Subcutaneous adipose tissue (tissue), 4 donors: Measurements from ENCODE around the gene TNFAIP2. TPM values are rescaled to one million over a fixed set of nuclear protein-coding genes. Genes with fewer than 3 reads are reported as not detected.

Experiments used
- CTCF ChIP-seq: fragments of 450-650 bp; IDR thresholded peaks from one replicate; pipeline ENCODE4 v1.5.1; 2016; ENCODE audit warnings: low read depth, mild to moderate bottlenecking, control low read depth, antibody characterized with exemption, moderate library complexity
- total RNA-seq, 4 donors: library from RNA; depleted of rRNA; stranded (reverse); fragments of >200 nt; gene quantifications; one replicate each; pipeline ENCODE4 v1.1.0, GENCODE V29; 2016

TNFAIP2 gene
- total RNA-seq, 4 donors from 2014 or later, result 54.7 to 145 (median 65.4) TPM

GRCh38 chr14:103096387-103096786 is 26.9 kb upstream of the TNFAIP2 start:
- TF ChIP-seq CTCF, result no peak

- TF ChIP-seq CTCF, result no peak
Observed at GRCh38 chr14:103097244-103097993, 25.8 kb upstream of the TNFAIP2 start.

- no peak for TF ChIP-seq CTCF
Observed at GRCh38 chr14:103097994-103098957, 25.0 kb upstream of the TNFAIP2 start.

GRCh38 chr14:103099081-103099732 is 24.1 kb upstream of the TNFAIP2 start:
- TF ChIP-seq CTCF, result no peak

GRCh38 chr14:103099733-103100280 is 23.5 kb upstream of the TNFAIP2 start:
- TF ChIP-seq CTCF, result no peak

- TF ChIP-seq CTCF, result no peak
Observed at GRCh38 chr14:103100281-103101121, 22.8 kb upstream of the TNFAIP2 start.
